PC-3 (cell line): Measurements from ENCODE around the gene MASP2.

ENCODE experiments used
- CTCF ChIP-seq: fragments of 300-600 bp; sonication (generic); conservative IDR thresholded peaks from 2 replicates; pipeline ENCODE4 v1.5.1; 2017; ENCODE audit warnings: antibody characterized with exemption, low read depth, mild to moderate bottlenecking, low read length
- EZH2 ChIP-seq: fragments of 300-600 bp; sonication (generic); IDR thresholded peaks from one replicate; pipeline ENCODE4 v1.6.1; 2017; ENCODE audit warnings: antibody characterized with exemption, mild to moderate bottlenecking, low read length; ENCODE audit not compliant: unreplicated experiment

- TF ChIP-seq CTCF (no peak), EZH2 (no peak)
Observed at GRCh38 chr1:11024154-11024873, 22.7 kb downstream of the MASP2 start.
